ENCODE data around the gene FAM20C.
"Not testable (repeated sequence)": the region's sequence is repeated elsewhere in the genome, so short reads cannot be mapped to it uniquely, and the experiment has no call there.

The FAM20C gene

DNA sequence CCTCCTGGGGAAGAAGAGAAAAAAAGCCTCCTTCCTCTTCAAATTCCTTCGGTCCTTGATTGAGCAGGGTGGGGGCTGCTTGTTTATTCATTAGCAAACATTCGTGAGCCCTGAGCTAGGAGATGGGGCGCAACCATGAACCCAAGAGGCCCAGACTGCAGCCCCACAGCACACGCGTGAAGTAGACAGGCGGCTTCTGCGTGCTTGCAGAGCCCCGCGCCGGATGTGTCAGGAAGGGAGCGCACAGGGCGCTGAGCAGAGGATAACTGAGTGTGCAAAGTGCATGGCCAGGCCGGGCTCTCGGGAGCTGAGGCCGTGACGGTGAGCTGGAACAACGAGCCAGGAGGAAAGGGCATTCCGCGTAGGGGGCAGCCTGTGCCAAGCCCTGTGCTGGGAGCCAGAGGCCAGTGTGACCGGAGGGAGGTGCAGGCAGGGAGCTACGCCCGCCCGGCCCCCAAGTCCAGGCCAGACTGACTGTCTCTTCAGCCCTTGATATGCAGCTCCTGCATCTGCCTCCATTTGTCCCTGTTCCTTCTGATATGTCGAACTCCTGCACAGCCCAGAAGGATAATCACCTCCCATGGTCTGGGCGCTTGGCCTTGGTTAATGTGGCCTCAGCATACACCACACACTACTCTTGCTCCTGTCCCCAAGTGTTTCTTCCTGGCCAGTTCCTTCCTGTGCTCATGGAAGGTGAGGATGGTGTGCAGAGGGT, 102.2 kb downstream of the FAM20C start:
- no peak for TF ChIP-seq Cebpa-rat (IDR thresholded peaks at IDR 0.05)
- H3K4me2 ChIP-seq = no peak overlapping the region

DNA sequence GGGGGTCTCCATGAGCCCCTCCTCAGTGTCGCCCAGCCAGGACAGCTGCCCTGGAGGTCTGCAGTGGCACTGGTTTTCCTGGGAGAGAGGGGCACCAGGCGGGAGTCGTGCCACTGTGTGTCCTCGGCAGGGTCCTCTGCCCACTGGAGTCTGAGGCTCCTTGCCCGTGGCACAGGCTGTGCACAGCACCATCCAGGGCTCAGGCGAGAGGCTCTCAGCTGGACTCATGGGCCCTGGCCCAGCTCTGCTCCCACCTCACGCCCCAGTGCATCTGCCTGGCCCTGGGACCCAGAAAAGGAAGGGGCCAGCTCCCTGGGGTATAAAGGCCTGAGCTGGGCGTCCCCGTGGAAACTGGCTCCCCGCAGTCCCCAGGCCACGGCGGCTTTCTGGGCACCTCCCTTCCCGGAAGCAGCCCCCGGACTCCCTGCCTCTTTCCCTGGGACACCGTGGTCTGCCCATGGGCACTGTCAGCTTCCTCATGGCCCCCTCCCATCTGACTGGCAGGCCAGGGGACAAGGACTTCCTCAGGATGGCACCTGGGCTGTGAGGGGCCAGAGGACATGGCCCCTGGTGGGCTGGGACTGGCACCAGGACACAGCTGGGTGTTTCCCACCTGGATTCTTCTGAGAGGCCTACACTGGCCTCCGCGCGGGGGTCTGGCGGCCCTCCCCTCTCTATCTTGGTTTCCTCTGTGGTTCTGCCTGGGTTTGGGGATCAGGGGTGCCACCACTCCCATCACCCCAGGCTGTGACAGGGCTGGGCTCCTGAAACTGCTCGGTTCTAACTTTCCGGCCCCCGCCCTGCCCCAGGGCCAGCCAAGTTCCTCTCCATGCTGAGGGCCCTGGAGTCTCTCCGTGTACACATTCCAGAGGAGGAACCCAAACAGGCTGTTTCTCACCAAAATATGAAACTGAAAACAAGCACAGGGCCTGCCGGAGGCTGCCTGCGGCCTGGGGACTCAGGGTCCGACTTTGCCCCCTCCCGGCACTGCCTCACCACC, 103.1 kb downstream of the FAM20C start:
- H3K9me3 ChIP-seq = peaks cover 14% of the 10 kb centered on the region
- H3K4me1 ChIP-seq = peaks cover 10% of the 10 kb centered on the region
- H3K36me3 ChIP-seq = no peaks in the 10 kb centered on the region
- TF ChIP-seq Cebpa-rat (IDR thresholded peaks at IDR 0.05) = no peak
- H4K20me1 ChIP-seq = no peaks in the 10 kb centered on the region
- peak overlapping the region; percentile 22; the same call in 1 of the 2 replicates for H3K4me2 ChIP-seq
- no peak overlapping the region for H3K4me3 ChIP-seq
- H3K27ac ChIP-seq = no peak overlapping the region
- H3K9ac ChIP-seq = no peak overlapping the region
- H3K27me3 ChIP-seq = no peaks in the 10 kb centered on the region

More for the DNA sequence above, 102.2 kb downstream of the FAM20C start:
- H3K4me3 ChIP-seq = no peak overlapping the region
- peaks cover 22% of the 10 kb centered on the region for H3K9me3 ChIP-seq
- H3K27ac ChIP-seq = no peak overlapping the region
- H3K36me3 ChIP-seq = no peaks in the 10 kb centered on the region
- H3K9ac ChIP-seq = no peak overlapping the region
- H4K20me1 ChIP-seq = no peaks in the 10 kb centered on the region
- peaks cover 10% of the 10 kb centered on the region for H3K4me1 ChIP-seq
- H3K27me3 ChIP-seq = no peaks in the 10 kb centered on the region

DNA sequence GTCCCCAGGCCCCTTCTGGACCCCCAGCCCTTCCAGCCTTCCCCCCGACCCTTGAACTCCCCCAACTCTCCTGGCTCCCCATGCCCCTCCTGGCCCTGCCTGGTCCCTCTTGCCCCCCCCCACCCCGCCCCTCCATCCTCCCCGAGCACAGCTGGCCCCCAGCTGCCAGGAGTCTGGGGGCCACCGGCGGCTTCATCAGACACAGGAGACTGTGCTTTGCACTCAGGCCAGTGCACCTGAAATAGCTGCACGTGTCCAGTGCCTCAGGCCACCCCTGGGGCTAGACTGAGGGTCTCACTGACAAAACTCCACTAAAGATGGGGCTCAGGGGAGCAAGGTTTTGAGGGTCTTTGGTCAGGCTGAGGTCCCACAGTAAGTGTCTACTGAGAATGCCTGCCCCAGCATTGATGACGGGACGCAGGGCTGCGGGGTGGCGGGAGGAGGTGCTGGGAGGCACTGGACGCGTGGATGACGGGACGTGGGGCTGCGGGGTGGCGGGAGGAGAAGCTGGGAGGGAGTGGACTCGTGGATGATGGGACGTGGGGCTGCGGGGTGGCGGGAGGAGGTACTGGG, 104.1 kb downstream of the FAM20C start:
- H3K4me3 ChIP-seq = no peak overlapping the region
- 0 out of 2 replicates have a peak, but pooled peaks cover 4% of the 10 kb centered on the region for H3K9me3 ChIP-seq
- no peak overlapping the region for H3K4me2 ChIP-seq
- no peak overlapping the region for H3K27ac ChIP-seq
- no peaks in the 10 kb centered on the region for H3K27me3 ChIP-seq
- H3K4me1 ChIP-seq = peaks cover 17% of the 10 kb centered on the region
- no peaks in the 10 kb centered on the region for H4K20me1 ChIP-seq
- TF ChIP-seq Cebpa-rat (IDR thresholded peaks at IDR 0.05) = no peak
- H3K9ac ChIP-seq = no peak overlapping the region
- no peaks in the 10 kb centered on the region for H3K36me3 ChIP-seq

DNA sequence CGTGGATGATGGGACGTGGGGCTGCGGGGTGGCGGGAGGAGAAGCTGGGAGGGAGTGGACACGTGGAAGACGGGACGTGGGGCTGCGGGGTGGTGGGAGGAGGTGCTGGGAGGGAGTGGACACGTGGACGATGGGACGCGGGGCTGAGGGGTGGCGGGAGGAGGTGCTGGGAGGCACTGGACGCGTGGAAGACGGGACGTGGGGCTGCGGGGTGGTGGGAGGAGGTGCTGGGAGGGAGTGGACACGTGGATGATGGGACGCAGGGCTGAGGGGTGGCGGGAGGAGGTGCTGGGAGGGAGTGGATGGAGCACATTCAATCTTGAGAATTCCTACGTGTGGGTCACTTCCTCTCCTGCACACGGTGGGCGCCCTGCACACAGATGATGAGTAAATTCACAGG, 104.8 kb downstream of the FAM20C start:
- not testable (repeated sequence) for H4K20me1 ChIP-seq, H3K9me3 ChIP-seq, H3K36me3 ChIP-seq, H3K27me3 ChIP-seq, H3K4me3 ChIP-seq, H3K4me2 ChIP-seq, H3K9ac ChIP-seq, H3K27ac ChIP-seq
- peaks cover 21% of the 10 kb centered on the region for H3K4me1 ChIP-seq

DNA sequence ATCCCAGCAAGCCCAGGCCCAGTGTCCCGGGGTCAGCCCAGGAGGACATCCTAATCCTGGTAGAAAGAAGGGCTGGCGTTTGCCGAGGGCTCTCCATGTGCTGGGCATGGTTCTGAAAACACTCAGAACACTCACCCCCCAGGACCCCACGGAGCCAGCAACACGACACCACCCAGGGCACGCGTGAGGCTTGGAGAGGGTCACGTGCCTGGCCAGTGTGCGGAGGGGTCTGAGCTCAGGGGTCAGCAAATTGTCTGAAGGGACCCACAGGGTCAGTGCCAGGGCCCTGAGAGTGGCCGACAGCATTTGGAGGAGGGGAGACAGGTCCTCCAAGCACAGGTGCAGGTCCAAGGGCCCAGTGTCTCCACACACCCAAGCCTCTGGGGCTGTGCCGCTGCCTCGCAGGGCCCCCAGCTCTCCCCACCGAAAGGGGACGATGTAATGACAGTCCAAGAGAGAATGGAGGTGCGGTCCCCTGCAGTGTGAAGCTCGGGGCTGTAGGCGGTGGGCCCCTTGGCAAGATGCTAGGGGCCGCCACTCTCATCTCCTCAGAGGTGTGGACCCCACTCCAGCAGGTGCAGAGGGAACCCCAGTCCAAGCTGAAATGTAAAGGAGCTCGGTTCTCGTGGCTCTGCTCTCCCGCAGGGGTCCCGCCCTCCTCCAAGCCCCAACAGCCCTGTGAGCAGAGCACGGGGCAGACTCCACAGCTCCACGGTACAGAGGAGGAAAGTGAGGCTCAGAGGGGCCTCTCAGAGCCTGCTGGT, 105.4 kb downstream of the FAM20C start:
- H3K27ac ChIP-seq = no peak overlapping the region
- no peak overlapping the region for H3K9ac ChIP-seq
- H3K4me3 ChIP-seq = no peak overlapping the region
- no peaks in the 10 kb centered on the region for H3K9me3 ChIP-seq
- no peak for TF ChIP-seq Cebpa-rat (IDR thresholded peaks at IDR 0.05)
- H3K27me3 ChIP-seq = no peaks in the 10 kb centered on the region
- no peaks in the 10 kb centered on the region for H4K20me1 ChIP-seq
- H3K4me1 ChIP-seq = peaks cover 21% of the 10 kb centered on the region
- no peaks in the 10 kb centered on the region for H3K36me3 ChIP-seq
- H3K4me2 ChIP-seq = no peak overlapping the region

DNA sequence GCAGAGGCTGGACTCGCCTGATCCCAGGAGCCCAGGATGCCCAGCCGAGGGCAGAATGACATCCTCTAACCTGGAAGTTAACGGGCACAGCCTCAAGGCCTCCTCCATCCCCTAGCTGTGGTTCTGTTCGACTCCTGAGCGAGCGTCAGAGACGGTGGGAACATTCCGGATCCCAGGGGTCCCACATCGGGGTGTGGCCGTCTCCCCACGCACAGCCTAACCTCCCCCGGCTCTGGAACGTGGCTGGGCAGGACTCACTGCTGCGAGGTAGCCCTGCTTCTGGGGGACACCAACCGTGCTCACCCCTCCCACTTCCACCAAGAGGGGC, 106.0 kb downstream of the FAM20C start:
- H3K27me3 ChIP-seq = no peaks in the 10 kb centered on the region
- H3K4me1 ChIP-seq = peaks cover 21% of the 10 kb centered on the region
- H3K36me3 ChIP-seq = no peaks in the 10 kb centered on the region
- H3K9ac ChIP-seq = no peak overlapping the region
- H3K27ac ChIP-seq = no peak overlapping the region
- no peaks in the 10 kb centered on the region for H3K9me3 ChIP-seq
- H3K4me3 ChIP-seq = no peak overlapping the region
- no peak overlapping the region for H3K4me2 ChIP-seq
- H4K20me1 ChIP-seq = no peaks in the 10 kb centered on the region
- TF ChIP-seq Cebpa-rat (IDR thresholded peaks at IDR 0.05) = no peak

DNA sequence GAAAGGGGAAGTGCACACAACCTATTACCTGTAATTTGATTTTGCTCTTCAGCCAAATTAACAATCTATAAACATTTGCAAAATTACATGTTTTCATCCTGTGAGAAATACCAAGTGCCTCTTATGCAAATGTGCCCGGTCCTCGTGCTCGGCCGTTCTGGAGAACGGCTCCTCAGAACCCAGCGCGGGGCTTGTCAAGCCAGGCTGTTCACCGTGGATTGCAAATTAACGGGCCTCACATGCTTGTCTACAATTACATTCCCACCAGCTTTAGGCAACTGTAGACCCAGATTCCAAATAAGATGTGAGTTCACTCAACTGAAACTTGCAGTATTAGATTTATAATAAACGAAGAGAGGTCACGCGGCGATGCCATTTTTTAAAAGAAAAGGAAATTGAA, 106.4 kb downstream of the FAM20C start:
- H3K27me3 ChIP-seq = no peaks in the 10 kb centered on the region
- no peaks in the 10 kb centered on the region for H3K36me3 ChIP-seq
- no peak overlapping the region for H3K4me2 ChIP-seq
- no peak overlapping the region for H3K4me3 ChIP-seq
- TF ChIP-seq Cebpa-rat (IDR thresholded peaks at IDR 0.05) = no peak
- no peaks in the 10 kb centered on the region for H4K20me1 ChIP-seq
- no peak overlapping the region for H3K9ac ChIP-seq
- H3K4me1 ChIP-seq = peaks cover 21% of the 10 kb centered on the region
- H3K27ac ChIP-seq = no peak overlapping the region
- no peaks in the 10 kb centered on the region for H3K9me3 ChIP-seq

DNA sequence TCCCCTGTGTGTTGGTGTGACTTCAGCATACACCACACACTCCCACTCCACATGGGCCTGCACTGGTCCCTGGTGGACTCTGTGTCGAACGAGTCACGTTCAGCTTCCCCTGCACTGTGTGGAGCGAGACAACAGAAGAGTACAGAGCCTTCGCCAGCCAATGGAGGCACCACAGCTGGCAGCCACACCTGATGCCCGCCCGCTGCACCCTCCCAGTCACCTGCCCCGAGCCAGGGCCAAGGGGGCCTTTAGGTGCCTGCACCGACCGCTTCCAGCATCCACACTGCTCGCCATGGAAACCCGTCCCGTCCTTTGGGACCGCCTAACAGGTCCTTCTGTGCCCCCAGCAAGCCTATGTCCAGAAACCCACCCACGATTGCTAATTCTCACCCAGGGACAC, 106.8 kb downstream of the FAM20C start:
- no peaks in the 10 kb centered on the region for H3K9me3 ChIP-seq
- no peak for TF ChIP-seq Cebpa-rat (IDR thresholded peaks at IDR 0.05)

DNA sequence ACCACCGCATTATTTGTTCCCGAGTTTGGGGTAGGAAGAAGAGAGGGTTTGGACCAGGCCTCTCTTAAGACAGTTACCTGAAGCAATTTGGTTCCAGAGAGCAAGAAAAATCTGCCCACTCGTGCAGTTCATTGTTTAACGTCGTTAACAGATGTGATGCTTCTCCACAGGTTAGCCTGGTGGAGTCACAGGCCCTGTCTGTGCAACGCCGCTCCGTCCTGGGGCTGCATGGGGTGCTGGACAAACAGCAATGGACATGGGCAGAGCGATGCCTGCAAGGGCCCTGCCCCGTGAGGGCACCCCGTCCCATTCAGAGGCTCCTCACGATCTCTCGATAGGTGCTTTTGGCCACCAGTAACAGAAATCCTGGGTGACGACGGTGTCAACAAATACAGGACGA, 107.3 kb downstream of the FAM20C start:
- Histone ChIP-seq H3K4me2 (no peak overlapping the region), H3K4me1 (peaks cover 21% of the 10 kb centered on the region), H3K27me3 (no peaks in the 10 kb centered on the region)

More for the DNA sequence above, 106.8 kb downstream of the FAM20C start:
- Histone ChIP-seq H4K20me1 (no peaks in the 10 kb centered on the region), H3K27ac (no peak overlapping the region), H3K4me1 (peaks cover 21% of the 10 kb centered on the region), H3K4me3 (no peak overlapping the region), H3K36me3 (no peaks in the 10 kb centered on the region), H3K4me2 (no peak overlapping the region), H3K9ac (no peak overlapping the region), H3K27me3 (no peaks in the 10 kb centered on the region)

More for the DNA sequence above, 107.3 kb downstream of the FAM20C start:
- Histone ChIP-seq H3K4me3 (no peak overlapping the region), H3K27ac (no peak overlapping the region), H3K9ac (no peak overlapping the region), H4K20me1 (no peaks in the 10 kb centered on the region), H3K36me3 (no peaks in the 10 kb centered on the region), H3K9me3 (no peaks in the 10 kb centered on the region)
- TF ChIP-seq Cebpa-rat (IDR thresholded peaks at IDR 0.05) = no peak
